Gastrocnemius medialis (tissue), 4 donors: ENCODE results near the gene SLC18A3.

Source experiments
- POLR2A ChIP-seq, 2 donors: fragments of 450-650 bp; IDR thresholded peaks; one replicate each; pipeline ENCODE4 v1.6.1; 2017; ENCODE audit warnings: antibody characterized with exemption in 2 of 2, mild to moderate bottlenecking in 2 of 2, moderate library complexity in 2 of 2
- TF ChIP-seq, protein P1 (sequence below), 5 experiments: fragments of 450-650 bp in 3 of 5; fragments of 200-600 bp in 2 of 5; sonication (generic) in 2 of 5; IDR thresholded peaks in 4 of 5; conservative IDR thresholded peaks in 1 of 5; 1 replicate in 4 of 5; 2 replicates in 1 of 5; pipeline ENCODE4 v1.5.1; 2016 to 2019; ENCODE audit warnings: antibody characterized with exemption in 5 of 5, mild to moderate bottlenecking in 3 of 5, moderate library complexity in 3 of 5

GRCh38 chr10:49650724-49651034 is 40.6 kb downstream of the SLC18A3 start:
- TF ChIP-seq, protein P1, sequence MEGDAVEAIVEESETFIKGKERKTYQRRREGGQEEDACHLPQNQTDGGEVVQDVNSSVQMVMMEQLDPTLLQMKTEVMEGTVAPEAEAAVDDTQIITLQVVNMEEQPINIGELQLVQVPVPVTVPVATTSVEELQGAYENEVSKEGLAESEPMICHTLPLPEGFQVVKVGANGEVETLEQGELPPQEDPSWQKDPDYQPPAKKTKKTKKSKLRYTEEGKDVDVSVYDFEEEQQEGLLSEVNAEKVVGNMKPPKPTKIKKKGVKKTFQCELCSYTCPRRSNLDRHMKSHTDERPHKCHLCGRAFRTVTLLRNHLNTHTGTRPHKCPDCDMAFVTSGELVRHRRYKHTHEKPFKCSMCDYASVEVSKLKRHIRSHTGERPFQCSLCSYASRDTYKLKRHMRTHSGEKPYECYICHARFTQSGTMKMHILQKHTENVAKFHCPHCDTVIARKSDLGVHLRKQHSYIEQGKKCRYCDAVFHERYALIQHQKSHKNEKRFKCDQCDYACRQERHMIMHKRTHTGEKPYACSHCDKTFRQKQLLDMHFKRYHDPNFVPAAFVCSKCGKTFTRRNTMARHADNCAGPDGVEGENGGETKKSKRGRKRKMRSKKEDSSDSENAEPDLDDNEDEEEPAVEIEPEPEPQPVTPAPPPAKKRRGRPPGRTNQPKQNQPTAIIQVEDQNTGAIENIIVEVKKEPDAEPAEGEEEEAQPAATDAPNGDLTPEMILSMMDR (IDR thresholded peaks at IDR 0.05 in 4 of 5, conservative IDR thresholded peaks at IDR 0.05 in 1 of 5): no peak
- TF ChIP-seq POLR2A (IDR thresholded peaks at IDR 0.05): no peak
